HL-60 (cell line): Measurements from ENCODE around the gene ANTXR1.

Experiments
- DNase-seq, 2 experiments: peaks; one replicate each; pipeline ENCODE4 v3.0.0-alpha.2; 2010 to 2020; ENCODE audit warnings: low read depth in 1 of 2, low spot score in 1 of 2
- H3K27ac ChIP-seq: fragments of 250-450 bp; sonication (Bioruptor Pico); replicated peaks from 2 replicates; pipeline ENCODE4 v1.5.1; 2020; ENCODE audit warnings: mild to moderate bottlenecking, moderate library complexity
- H3K27me3 ChIP-seq: fragments of 250-450 bp; sonication (Bioruptor Pico); 2 replicates; pipeline ENCODE4 v1.5.1; 2021; ENCODE audit warnings: mild to moderate bottlenecking, moderate library complexity; ENCODE audit not compliant: insufficient read depth, poor library complexity, severe bottlenecking
- H3K4me3 ChIP-seq: replicated peaks from 2 replicates; pipeline ENCODE4 v1.5.1; 2011; ENCODE audit warnings: mild to moderate bottlenecking, control low read depth, low read length; ENCODE audit not compliant: insufficient read depth
- GABPA ChIP-seq: IDR thresholded peaks from 2 replicates; pipeline ENCODE4 v1.6.1; 2012; ENCODE audit warnings: low read depth
- POLR2AphosphoS5 ChIP-seq: IDR thresholded peaks from 2 replicates; pipeline ENCODE4 v1.6.1; 2012; ENCODE audit warnings: low read depth
- REST ChIP-seq: IDR thresholded peaks from 2 replicates; pipeline ENCODE4 v1.6.1; 2012; ENCODE audit warnings: low read depth; ENCODE audit not compliant: insufficient replicate concordance
- SPI1 ChIP-seq: IDR thresholded peaks from 2 replicates; pipeline ENCODE4 v1.6.1; 2012; ENCODE audit warnings: low read depth, mild to moderate bottlenecking, borderline replicate concordance
- TF ChIP-seq, protein P1 (sequence below): IDR thresholded peaks from one replicate; pipeline ENCODE4 v1.5.1; 2011; ENCODE audit warnings: low read length, control low read depth, inconsistent platforms; ENCODE audit not compliant: insufficient read depth

Gene ANTXR1

GRCh38 chr2:69181806-69182427, 168.9 kb downstream of the ANTXR1 start:
- H3K27me3 ChIP-seq, result no peaks in the 10 kb centered on the region
- no peak overlapping the region for H3K27ac ChIP-seq
- DNase-seq, result no peak
- TF ChIP-seq POLR2AphosphoS5 (no peak), REST (no peak), SPI1 (no peak), GABPA (no peak)
- TF ChIP-seq, protein P1, sequence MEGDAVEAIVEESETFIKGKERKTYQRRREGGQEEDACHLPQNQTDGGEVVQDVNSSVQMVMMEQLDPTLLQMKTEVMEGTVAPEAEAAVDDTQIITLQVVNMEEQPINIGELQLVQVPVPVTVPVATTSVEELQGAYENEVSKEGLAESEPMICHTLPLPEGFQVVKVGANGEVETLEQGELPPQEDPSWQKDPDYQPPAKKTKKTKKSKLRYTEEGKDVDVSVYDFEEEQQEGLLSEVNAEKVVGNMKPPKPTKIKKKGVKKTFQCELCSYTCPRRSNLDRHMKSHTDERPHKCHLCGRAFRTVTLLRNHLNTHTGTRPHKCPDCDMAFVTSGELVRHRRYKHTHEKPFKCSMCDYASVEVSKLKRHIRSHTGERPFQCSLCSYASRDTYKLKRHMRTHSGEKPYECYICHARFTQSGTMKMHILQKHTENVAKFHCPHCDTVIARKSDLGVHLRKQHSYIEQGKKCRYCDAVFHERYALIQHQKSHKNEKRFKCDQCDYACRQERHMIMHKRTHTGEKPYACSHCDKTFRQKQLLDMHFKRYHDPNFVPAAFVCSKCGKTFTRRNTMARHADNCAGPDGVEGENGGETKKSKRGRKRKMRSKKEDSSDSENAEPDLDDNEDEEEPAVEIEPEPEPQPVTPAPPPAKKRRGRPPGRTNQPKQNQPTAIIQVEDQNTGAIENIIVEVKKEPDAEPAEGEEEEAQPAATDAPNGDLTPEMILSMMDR, result no peak
- no peak overlapping the region for H3K4me3 ChIP-seq

- no peak overlapping the region for H3K4me3 ChIP-seq
- no peaks in the 10 kb centered on the region for H3K27me3 ChIP-seq
- no peak for DNase-seq
- H3K27ac ChIP-seq, result no peak overlapping the region
- TF ChIP-seq GABPA (no peak), POLR2AphosphoS5 (no peak), SPI1 (no peak), REST (no peak)
- TF ChIP-seq, protein P1, result no peak
Measured at GRCh38 chr2:69183659-69184058, 170.7 kb downstream of the ANTXR1 start.

DNA sequence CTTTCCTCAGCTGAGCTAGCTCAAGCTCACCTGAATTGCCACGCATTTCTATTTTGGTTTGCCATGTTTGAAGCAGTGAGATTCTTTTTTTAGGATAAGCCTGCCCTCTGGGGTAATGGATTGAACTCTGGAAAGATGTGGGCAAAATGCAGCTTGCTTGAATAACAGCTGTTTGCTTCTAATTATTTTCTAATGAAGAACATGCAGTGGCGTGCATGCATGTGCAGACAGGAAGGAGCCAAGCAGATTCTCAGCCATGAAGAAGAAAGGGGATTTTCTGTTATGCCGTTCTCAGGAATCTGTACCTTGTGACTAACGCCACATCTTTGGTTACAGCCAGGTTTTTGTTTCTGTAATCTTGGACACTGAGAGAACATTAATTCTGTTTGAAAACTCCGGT, 171.2 kb downstream of the ANTXR1 start:
- H3K4me3 ChIP-seq, result no peak overlapping the region
- no peak for DNase-seq
- TF ChIP-seq GABPA (no peak), POLR2AphosphoS5 (no peak), REST (no peak), SPI1 (no peak)
- TF ChIP-seq, protein P1, result no peak
- no peaks in the 10 kb centered on the region for H3K27me3 ChIP-seq
- no peak overlapping the region for H3K27ac ChIP-seq
